Fibroblast of lung (primary cell): Measurements from ENCODE around the gene ARSJ.

ENCODE experiments used
- CTCF ChIP-seq, 2 donors: IDR thresholded peaks in 1 of 2; conservative IDR thresholded peaks in 1 of 2; 1 replicate in 1 of 2; 2 replicates in 1 of 2; pipeline ENCODE4 v1.5.1; 2011 to 2012; ENCODE audit warnings: low read length in 2 of 2, control low read depth in 1 of 2, inconsistent platforms in 1 of 2, low read depth in 1 of 2, mild to moderate bottlenecking in 1 of 2
- EZH2 ChIP-seq: IDR thresholded peaks from 2 replicates; pipeline ENCODE4 v1.5.1; 2012; ENCODE audit warnings: low read length, control low read depth, mild to moderate bottlenecking; ENCODE audit errors: missing control alignments

- peak; percentile 20 to 29 for TF ChIP-seq CTCF (conservative IDR thresholded peaks at IDR 0.05 in 1 of 2, IDR thresholded peaks at IDR 0.05 in 1 of 2; ENCODE audit: low read depth in 1 of 2, low read length in 2 of 2)
- no peak for TF ChIP-seq EZH2
Observed at GRCh38 chr4:113979148-113979904, at the start of gene ARSJ.
